Heart left ventricle (tissue), 13 donors: Measurements from ENCODE around the gene ING5.

Experiments
- CTCF ChIP-seq, 12 donors: fragments of 200-600 bp; sonication (generic) in 4 of 12; IDR thresholded peaks; one replicate each; pipeline versions ENCODE4 v1.5.0 to v1.8.0; 2018 to 2022; ENCODE audit warnings: antibody characterized with exemption in 12 of 12, mild to moderate bottlenecking in 5 of 12
- POLR2A ChIP-seq, 2 donors: fragments of 450-650 bp; IDR thresholded peaks; one replicate each; pipeline ENCODE4 v1.6.1; 2017; ENCODE audit warnings: antibody characterized with exemption in 2 of 2, mild to moderate bottlenecking in 2 of 2, moderate library complexity in 2 of 2
- donor health status: ischemic (EF 13 %, LVEDD 7.1; RV severe dilation, severe dysfunction).
- donor health status: DM: no; HTN: yes; CAD: no.
- donor health status: DM: no; HTN: no; CAD: no.
- donor health status: ischemic (EF 25% LVEDD 6.9; RV normal size, moderate dysfunction).
- donor health status: ischemic (EF 25% LVEDD 5.7; RV mildly dilated, moderate dysfunction).
- donor health status: ischemic (EF 35%, LVEDD 5.7; RV mildly dilated, moderate dysfunction).
- donor health status: nonischemic (EF 11% LVEDD 7.7; RV severe dilation, severe dysfunction).
- donor health status: DM: yes; HTN: yes; CAD: no.
- donor health status: PGD.
- donor health status: ischemic (EF 29% LVEDD 5.4; RV normal size, mild dysfunction).
- donor health status: nonischemic (EF 23%, LVEDD 6.1; RV moderate dilation, normal function).

GRCh38 chr2:241678784-241679540 is 22.9 kb upstream of the ING5 start:
- no peak for TF ChIP-seq CTCF (IDR thresholded peaks at IDR 0.05)
- no peak for TF ChIP-seq POLR2A (IDR thresholded peaks at IDR 0.05)
